B cell (primary cell): ENCODE measurements around the gene LRR1. TPM values are rescaled to one million over a fixed set of nuclear protein-coding genes. Genes with fewer than 3 reads are reported as not detected.

Experiments used
- ATAC-seq: fragments of 200-7000 bp; cut with Tn5 transposase; one replicate; pipeline ENCODE4 v1.10.0; 2021; ENCODE audit warnings: low read depth, mild to moderate bottlenecking, moderate number of reproducible peaks, moderate library complexity
- CTCF ChIA-PET: fragments of 350-600 bp; sonication (Branson Sonifier 250); formaldehyde crosslinking; loops from one replicate; lab custom pipeline; 2021; ENCODE audit warnings: antibody characterized with exemption, inconsistent platforms; lab: Charles Lee
- POLR2A ChIA-PET: fragments of 350-600 bp; sonication (Branson Sonifier 250); formaldehyde crosslinking; loops from one replicate; lab custom pipeline; 2021; ENCODE audit warnings: antibody characterized with exemption; lab: Charles Lee
- DNase-seq: peaks from one replicate; pipeline ENCODE4 v3.0.0; 2013
- H2AFZ ChIP-seq: 2 replicates; pipeline ENCODE4 v1.6.1; 2012; ENCODE audit warnings: mild to moderate bottlenecking, low read depth, low read length; ENCODE audit not compliant: insufficient read depth, poor library complexity, severe bottlenecking
- H3K27ac ChIP-seq, 2 donors: 1 replicate in 1 of 2; 2 replicates in 1 of 2; pipeline ENCODE4 v1.5.1; 2012 to 2013; ENCODE audit warnings: low read length in 2 of 2, mild to moderate bottlenecking in 2 of 2, moderate library complexity in 1 of 2
- H3K27me3 ChIP-seq, 4 experiments: fragments of 200-600 bp in 1 of 4; sonication (generic) in 1 of 4; replicated peaks in 1 of 4; 1 replicate in 2 of 4; 2 replicates in 2 of 4; pipeline versions ENCODE4 v1.6.1 to v1.7.0; 2013 to 2016; ENCODE audit warnings: low read length in 3 of 4, mild to moderate bottlenecking in 2 of 4, mixed read lengths in 1 of 4, moderate library complexity in 1 of 4; ENCODE audit not compliant: insufficient read depth in 4 of 4, control insufficient read depth in 3 of 4; ENCODE audit errors: control extremely low read depth in 1 of 4
- H3K36me3 ChIP-seq, 2 experiments: replicated peaks in 1 of 2; 1 replicate in 1 of 2; 2 replicates in 1 of 2; pipeline versions ENCODE4 v1.6.1 to v1.7.1; 2013; ENCODE audit warnings: low read length in 1 of 2; ENCODE audit not compliant: insufficient read depth in 2 of 2, control insufficient read depth in 1 of 2; ENCODE audit errors: control extremely low read depth in 1 of 2, extremely low read depth in 1 of 2
- H3K4me1 ChIP-seq, 2 donors: fragments of 200-600 bp in 1 of 2; sonication (generic) in 1 of 2; 1 replicate in 1 of 2; 2 replicates in 1 of 2; pipeline versions ENCODE4 v1.5.1 to v1.6.1; 2013 to 2017; ENCODE audit warnings: low read length in 2 of 2; ENCODE audit not compliant: control insufficient read depth in 2 of 2, insufficient read depth in 2 of 2
- H3K4me2 ChIP-seq: replicated peaks from 2 replicates; pipeline ENCODE3; 2012; ENCODE audit warnings: mild to moderate bottlenecking, low read depth, low read length; ENCODE audit not compliant: poor library complexity, severe bottlenecking
- H3K4me3 ChIP-seq, 5 experiments: fragments of 200-600 bp in 1 of 5; sonication (generic) in 1 of 5; 1 replicate in 3 of 5; 2 replicates in 2 of 5; pipeline versions ENCODE4 v1.5.1 to v1.7.0; 2011 to 2016; ENCODE audit warnings: low read length in 4 of 5, mild to moderate bottlenecking in 4 of 5, low read depth in 2 of 5, control low read depth in 1 of 5, moderate library complexity in 1 of 5; ENCODE audit not compliant: insufficient read depth in 1 of 5; ENCODE audit errors: control extremely low read depth in 1 of 5, extremely low read depth in 1 of 5
- H3K79me2 ChIP-seq: fragments of 200-600 bp; sonication (generic); one replicate; pipeline ENCODE4 v1.6.0; 2016; ENCODE audit warnings: low read length; ENCODE audit not compliant: control insufficient read depth, insufficient read depth
- H3K9ac ChIP-seq: fragments of 200-600 bp; sonication (generic); 2 replicates; pipeline ENCODE4 v1.6.1; 2017; ENCODE audit warnings: mild to moderate bottlenecking, low read length, moderate library complexity
- H3K9me3 ChIP-seq, 3 donors: one replicate each; pipeline versions ENCODE4 v1.6.1 to v1.7.1; 2013; ENCODE audit warnings: low read length in 2 of 3; ENCODE audit not compliant: control insufficient read depth in 2 of 3, insufficient read depth in 1 of 3; ENCODE audit errors: control extremely low read depth in 1 of 3
- H4K20me1 ChIP-seq: 2 replicates; pipeline ENCODE4 v1.6.0; 2012; ENCODE audit warnings: mild to moderate bottlenecking, low read length; ENCODE audit not compliant: insufficient read depth, control insufficient read depth, poor library complexity, severe bottlenecking
- H3K27ac Mint-ChIP-seq: one replicate; pipeline ENCODE4 v1.8.0; 2021; ENCODE audit warnings: mixed read lengths
- H3K27me3 Mint-ChIP-seq: one replicate; pipeline ENCODE4 v1.8.0; 2021; ENCODE audit warnings: mixed read lengths
- H3K4me1 Mint-ChIP-seq: one replicate; pipeline ENCODE4 v1.8.0; 2021; ENCODE audit warnings: mixed read lengths
- H3K4me3 Mint-ChIP-seq: one replicate; pipeline ENCODE4 v1.8.0; 2021; ENCODE audit warnings: mixed read lengths
- H3K9me3 Mint-ChIP-seq: one replicate; pipeline ENCODE4 v1.8.0; 2022; ENCODE audit warnings: mixed read lengths; ENCODE audit not compliant: insufficient read depth
- EZH2 ChIP-seq: IDR thresholded peaks from 2 replicates; pipeline ENCODE4 v1.6.1; 2012; ENCODE audit warnings: borderline replicate concordance, low read depth, mild to moderate bottlenecking, moderate library complexity, low read length; ENCODE audit not compliant: insufficient read depth, poor library complexity, severe bottlenecking
- WGBS: methylation state at CpG from one replicate; pipeline ENCODE4 v1.1.5; 2013; ENCODE audit warnings: missing lambda C conversion rate; ENCODE audit not compliant: insufficient coverage; 5-methylcytosine and 5-hydroxymethylcytosine counted together
- intact Hi-C: fragments of 100-400 bp; cut with micrococcal nuclease; formaldehyde crosslinking; loops from one replicate; pipeline ENCODE4 v1.10.0; 2022
- polyA plus RNA-seq: library from polyadenylated mRNA; depleted of rRNA; stranded (reverse); fragments of >200 nt; gene quantifications from 2 replicates; pipeline ENCODE4 v1.2.3, GENCODE V29; 2012
- total RNA-seq, 2 donors: library from RNA; stranded (reverse); fragments of 120-200 nt in 1 of 2; gene quantifications; 1 replicate in 1 of 2; 2 replicates in 1 of 2; pipeline versions ENCODE4 v1.2.3 to v1.2.4, GENCODE V29; 2013 to 2022
- TF ChIP-seq, protein P1 (sequence below): fragments of 200-600 bp; IDR thresholded peaks from one replicate; pipeline ENCODE4 v1.8.0; 2022; ENCODE audit warnings: antibody characterized with exemption, mild to moderate bottlenecking

The LRR1 gene
- total and polyA plus RNA-seq, 2 donors (not counting 1 experiment from before 2014, with no cell fraction given) = 3.5 to 10.3 TPM

- Mint-ChIP-seq H3K4me1 (peaks cover 11% of the 10 kb centered on the region), H3K27ac (no peak overlapping the region), H3K9me3 (no peaks in the 10 kb centered on the region), H3K27me3 (peaks cover 3% of the 10 kb centered on the region), H3K4me3 (no peak overlapping the region)
- H2AFZ ChIP-seq = no peak overlapping the region
- H3K9me3 ChIP-seq = peaks cover 0 to 2% (median 1%) of the 10 kb centered on the region in 3 donors
- no peaks in the 10 kb centered on the region for H3K27me3 ChIP-seq
- no peak for DNase-seq
- no peaks in the 10 kb centered on the region for H3K36me3 ChIP-seq
- intact Hi-C loops = no loop called here
- POLR2A ChIA-PET = no interaction called here
- no peak overlapping the region for H3K27ac ChIP-seq
- CTCF ChIA-PET = no interaction called here
- no peaks in the 10 kb centered on the region for H3K79me2 ChIP-seq
- H4K20me1 ChIP-seq = no peaks in the 10 kb centered on the region
- no peaks in the 10 kb centered on the region for H3K4me1 ChIP-seq
- no peak overlapping the region for H3K9ac ChIP-seq
- H3K4me3 ChIP-seq = no peak overlapping the region
- no peak overlapping the region for H3K4me2 ChIP-seq
- no peak for ATAC-seq
- TF ChIP-seq EZH2 = no peak
- TF ChIP-seq, protein P1, sequence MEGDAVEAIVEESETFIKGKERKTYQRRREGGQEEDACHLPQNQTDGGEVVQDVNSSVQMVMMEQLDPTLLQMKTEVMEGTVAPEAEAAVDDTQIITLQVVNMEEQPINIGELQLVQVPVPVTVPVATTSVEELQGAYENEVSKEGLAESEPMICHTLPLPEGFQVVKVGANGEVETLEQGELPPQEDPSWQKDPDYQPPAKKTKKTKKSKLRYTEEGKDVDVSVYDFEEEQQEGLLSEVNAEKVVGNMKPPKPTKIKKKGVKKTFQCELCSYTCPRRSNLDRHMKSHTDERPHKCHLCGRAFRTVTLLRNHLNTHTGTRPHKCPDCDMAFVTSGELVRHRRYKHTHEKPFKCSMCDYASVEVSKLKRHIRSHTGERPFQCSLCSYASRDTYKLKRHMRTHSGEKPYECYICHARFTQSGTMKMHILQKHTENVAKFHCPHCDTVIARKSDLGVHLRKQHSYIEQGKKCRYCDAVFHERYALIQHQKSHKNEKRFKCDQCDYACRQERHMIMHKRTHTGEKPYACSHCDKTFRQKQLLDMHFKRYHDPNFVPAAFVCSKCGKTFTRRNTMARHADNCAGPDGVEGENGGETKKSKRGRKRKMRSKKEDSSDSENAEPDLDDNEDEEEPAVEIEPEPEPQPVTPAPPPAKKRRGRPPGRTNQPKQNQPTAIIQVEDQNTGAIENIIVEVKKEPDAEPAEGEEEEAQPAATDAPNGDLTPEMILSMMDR = no peak
- 92% methylated on average over 2 of the region's 6 CpGs for WGBS
Measured at GRCh38 chr14:49559979-49560768, 38.6 kb upstream of the LRR1 start.

DNA sequence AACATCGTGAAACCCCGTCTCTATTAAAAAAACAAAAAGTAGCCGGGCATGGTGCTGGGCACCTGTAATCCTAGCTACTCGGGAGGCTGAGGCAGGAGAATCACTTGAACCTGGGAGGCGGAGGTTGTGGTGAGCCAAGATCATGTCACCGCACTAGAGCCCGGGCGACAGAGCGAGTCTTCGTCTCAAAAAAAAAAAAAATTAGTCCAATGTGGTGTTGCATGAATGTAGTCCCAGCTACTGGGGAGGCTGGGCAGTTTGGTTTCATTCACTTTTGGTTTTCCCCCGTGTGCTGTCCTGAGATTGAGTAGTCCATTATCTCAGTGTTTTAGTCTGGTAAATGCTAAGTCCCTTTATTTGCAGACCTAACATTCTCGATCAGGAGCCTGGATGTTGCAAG is 32.0 kb upstream of the LRR1 start:
- intact Hi-C loops = no loop called here
- Histone ChIP-seq H3K36me3 (peaks cover 0 to 2% of the 10 kb centered on the region in 2 experiments), H2AFZ (no peak overlapping the region), H3K9me3 (peaks cover 1 to 8% (median 4%) of the 10 kb centered on the region in 3 donors), H3K4me2 (no peak overlapping the region), H3K27me3 (no peaks in the 10 kb centered on the region), H3K4me1 (no peaks in the 10 kb centered on the region), H3K79me2 (no peaks in the 10 kb centered on the region), H3K27ac (no peak overlapping the region), H3K9ac (no peak overlapping the region), H4K20me1 (no peaks in the 10 kb centered on the region), H3K4me3 (no peak overlapping the region)
- H3K4me3 Mint-ChIP-seq = no peak overlapping the region
- ChIA-PET CTCF (no interaction called here), POLR2A (no interaction called here)
- peaks cover 5% of the 10 kb centered on the region for H3K9me3 Mint-ChIP-seq
- H3K27ac Mint-ChIP-seq = no peak overlapping the region
- DNase-seq (no peak), ATAC-seq (no peak)
- H3K4me1 Mint-ChIP-seq = no peaks in the 10 kb centered on the region
- 92% methylated on average over 8 of the region's 12 CpGs for WGBS
- H3K27me3 Mint-ChIP-seq = peaks cover 3% of the 10 kb centered on the region
- TF ChIP-seq EZH2 = no peak
- TF ChIP-seq, protein P1 = no peak
